ENCODE measurements around the gene MTSS2.

MTSS2 gene

GRCh38 chr16:70688246-70688742, 2.4 kb upstream of the MTSS2 start:
- TF ChIP-seq CTCF (IDR thresholded peaks at IDR 0.05; ENCODE audit: low read depth, low read length) (no peak), MYC (IDR thresholded peaks at IDR 0.05; ENCODE audit: low read depth, low read length) (no peak), MAX (IDR thresholded peaks at IDR 0.05; ENCODE audit: low read depth, low read length) (no peak), POLR2A (IDR thresholded peaks at IDR 0.05; ENCODE audit: extremely low read depth, insufficient read length) (no peak)
- H3K4me3 ChIP-seq (ENCODE audit: low read depth, low read length): no peak overlapping the region
- DNase-seq (ENCODE audit: low read depth): no peak

GRCh38 chr16:70687671-70688245, 1.9 kb upstream of the MTSS2 start:
- no peak for TF ChIP-seq MAX (IDR thresholded peaks at IDR 0.05; ENCODE audit: low read depth, low read length)
- no peak for TF ChIP-seq POLR2A (IDR thresholded peaks at IDR 0.05; ENCODE audit: extremely low read depth, insufficient read length)
- no peak for TF ChIP-seq MYC (IDR thresholded peaks at IDR 0.05; ENCODE audit: low read depth, low read length)
- TF ChIP-seq CTCF (IDR thresholded peaks at IDR 0.05; ENCODE audit: low read depth, low read length): no peak
- no peak overlapping the region for H3K4me3 ChIP-seq (ENCODE audit: low read depth, low read length)
- DNase-seq (ENCODE audit: low read depth): no peak

- no peak for TF ChIP-seq POLR2A (IDR thresholded peaks at IDR 0.05; ENCODE audit: extremely low read depth, insufficient read length)
- TF ChIP-seq MAX (IDR thresholded peaks at IDR 0.05; ENCODE audit: low read depth, low read length): peak; percentile 74
- TF ChIP-seq CTCF (IDR thresholded peaks at IDR 0.05; ENCODE audit: low read depth, low read length): no peak
- peak; percentile 51; the same call in 1 of the 2 replicates for TF ChIP-seq MYC (IDR thresholded peaks at IDR 0.05; ENCODE audit: low read depth, low read length)
- H3K4me3 ChIP-seq (ENCODE audit: low read depth, low read length): no peak overlapping the region
- peak; percentile 53 for DNase-seq (ENCODE audit: low read depth)
These were observed 1.3 kb upstream of the MTSS2 start for GRCh38 chr16:70687102-70687511.

- DNase-seq (ENCODE audit: low read depth): peak; percentile 44
- H3K4me3 ChIP-seq (ENCODE audit: low read depth, low read length): peak overlapping the region; percentile 50
- 0 out of 2 replicates have a peak, but pooled peaks have one; percentile 31 for TF ChIP-seq MYC (IDR thresholded peaks at IDR 0.05; ENCODE audit: low read depth, low read length)
- no peak for TF ChIP-seq MAX (IDR thresholded peaks at IDR 0.05; ENCODE audit: low read depth, low read length)
These were observed 686 bp upstream of the MTSS2 start for GRCh38 chr16:70686376-70687101.

GRCh38 chr16:70685061-70685937, 554 bp downstream of the MTSS2 start:
- no peak for TF ChIP-seq POLR2A (IDR thresholded peaks at IDR 0.05; ENCODE audit: extremely low read depth, insufficient read length)
- no peak for TF ChIP-seq MAX (IDR thresholded peaks at IDR 0.05; ENCODE audit: low read depth, low read length)
- TF ChIP-seq MYC (IDR thresholded peaks at IDR 0.05; ENCODE audit: low read depth, low read length): no peak
- no peak for TF ChIP-seq CTCF (IDR thresholded peaks at IDR 0.05; ENCODE audit: low read depth, low read length)
- DNase-seq (ENCODE audit: low read depth): peak; percentile 49
- H3K4me3 ChIP-seq (ENCODE audit: low read depth, low read length): peak overlapping the region; percentile 97
